Hematopoietic multipotent progenitor cell treated with erythropoietin and hydrocortisone succinate and interleukin-3 and kit ligand, for 8 days (in vitro differentiated cells): Measurements from ENCODE around the gene SREK1IP1.

ENCODE experiments used
- DNase-seq: peaks from one replicate; pipeline ENCODE4 v3.0.0-alpha.2; 2015

Gene SREK1IP1

DNA sequence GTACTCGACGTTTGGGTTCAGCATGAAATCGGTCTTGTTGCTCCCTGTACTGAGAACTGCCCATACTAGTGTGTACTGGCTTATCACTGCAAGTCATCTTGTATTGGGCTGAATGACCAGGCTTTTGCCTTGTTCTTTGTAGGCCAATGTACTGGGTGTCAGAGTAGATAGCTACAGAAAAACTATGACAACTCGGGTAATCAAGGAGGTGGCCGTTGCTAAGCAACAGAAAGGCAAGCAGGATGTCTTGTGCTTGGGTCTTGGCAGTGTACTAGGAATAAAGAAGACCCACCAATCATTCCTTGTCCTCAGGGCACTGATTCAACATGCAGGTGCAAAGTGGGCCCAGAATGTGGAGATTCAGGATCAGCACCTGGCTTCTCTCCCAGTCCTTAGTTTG is 90.1 kb downstream of the SREK1IP1 start:
- no peak for DNase-seq

DNA sequence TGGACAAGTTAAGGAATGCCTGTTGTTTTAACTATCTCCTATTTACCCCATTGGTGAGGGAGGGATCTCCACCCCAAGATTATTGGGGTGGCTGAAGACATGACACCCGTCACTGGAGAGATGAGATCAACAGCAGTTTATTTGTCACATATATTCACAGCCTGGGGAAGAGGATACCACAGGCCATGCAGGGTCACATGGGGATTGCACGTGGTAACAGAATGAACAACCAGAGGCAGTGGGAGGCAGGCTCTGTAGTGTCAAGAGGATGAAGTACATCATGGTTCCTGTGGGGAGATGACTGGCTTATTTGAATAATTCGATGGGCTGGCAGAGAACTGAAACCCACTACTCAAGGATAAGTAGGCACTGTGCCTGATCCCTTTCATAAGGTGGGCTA is 96.8 kb downstream of the SREK1IP1 start:
- DNase-seq = no peak

DNA sequence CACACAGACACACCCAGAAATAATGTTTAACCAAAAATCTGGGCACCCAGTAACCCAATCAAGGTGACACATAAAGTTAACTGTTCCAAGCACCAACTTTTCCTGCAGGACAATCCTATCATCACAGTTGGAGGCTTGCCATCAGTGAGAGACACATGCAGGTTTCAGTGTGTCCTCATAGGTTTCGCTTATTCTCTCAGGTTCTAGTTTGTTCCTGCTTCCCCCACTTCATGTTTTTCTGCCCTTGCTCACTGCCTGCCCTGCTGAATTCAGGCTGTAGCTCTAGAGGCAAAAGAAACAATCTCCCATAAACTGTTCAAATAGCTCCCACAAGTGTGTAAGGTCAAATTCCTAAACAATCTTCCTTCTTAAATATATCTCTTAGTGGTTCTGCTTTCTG is 98.2 kb downstream of the SREK1IP1 start:
- no peak for DNase-seq
